Sigmoid colon (tissue), 7 donors: ENCODE results near the gene MLN. TPM values are rescaled to one million over a fixed set of nuclear protein-coding genes. Genes with fewer than 3 reads are reported as not detected.

ENCODE experiments used
- DNase-seq: peaks from one replicate; pipeline ENCODE4 v3.0.0-alpha.2; 2019
- H3K27ac ChIP-seq, 4 donors: fragments of 200-600 bp; sonication (generic); one replicate each; pipeline ENCODE4 v1.5.1; 2016 to 2019; ENCODE audit warnings: mild to moderate bottlenecking in 1 of 4
- H3K27me3 ChIP-seq, 3 donors: fragments of 200-600 bp; sonication (generic); one replicate each; pipeline ENCODE4 v1.5.1; 2019; ENCODE audit warnings: mild to moderate bottlenecking in 1 of 3
- H3K36me3 ChIP-seq, 4 donors: fragments of 200-600 bp; sonication (generic); one replicate each; pipeline ENCODE4 v1.5.1; 2016 to 2019
- H3K4me1 ChIP-seq, 4 donors: fragments of 200-600 bp; sonication (generic); one replicate each; pipeline ENCODE4 v1.5.1; 2017 to 2019
- H3K4me3 ChIP-seq, 4 donors: fragments of 200-600 bp; sonication (generic); one replicate each; pipeline ENCODE4 v1.5.1; 2017 to 2019; ENCODE audit warnings: mild to moderate bottlenecking in 2 of 4, moderate library complexity in 1 of 4
- H3K9me3 ChIP-seq, 4 donors: fragments of 200-600 bp in 3 of 4; sonication (generic) in 3 of 4; one replicate each; pipeline versions ENCODE4 v1.5.1 to v1.6.1; 2013 to 2019
- EP300 ChIP-seq, 4 donors: sonication (generic); formaldehyde crosslinking; IDR thresholded peaks; one replicate each; pipeline ENCODE4 v1.6.1; 2017; ENCODE audit warnings: antibody characterized with exemption in 4 of 4
- POLR2A ChIP-seq, 2 donors: fragments of 450-650 bp; IDR thresholded peaks; one replicate each; pipeline ENCODE4 v1.6.1; 2016; ENCODE audit warnings: antibody characterized with exemption in 2 of 2, mild to moderate bottlenecking in 2 of 2, moderate library complexity in 2 of 2
- POLR2AphosphoS5 ChIP-seq, 4 donors: sonication (generic); formaldehyde crosslinking; IDR thresholded peaks; one replicate each; pipeline ENCODE4 v1.6.1; 2017; ENCODE audit warnings: antibody characterized with exemption in 4 of 4
- WGBS, 2 donors: extraction: QIAGEN DNeasy Blood & Tissue Kit; methylation state at CpG; one replicate each; pipeline ENCODE4 v1.1.7; 2013; 5-methylcytosine and 5-hydroxymethylcytosine counted together
- intact Hi-C: fragments of 100-400 bp; cut with DNase I; formaldehyde crosslinking; loops from one replicate; pipeline ENCODE4 v1.15.1; 2023
- polyA plus RNA-seq, 3 donors: library from polyadenylated mRNA; stranded (reverse); fragments of 200-250 nt; gene quantifications; one replicate each; pipeline ENCODE4 v1.2.3, GENCODE V29; 2013
- total RNA-seq, 4 donors: library from RNA; depleted of rRNA; stranded (reverse); fragments of >200 nt; gene quantifications; one replicate each; pipeline ENCODE4 v1.1.0, GENCODE V29; 2016
- TF ChIP-seq, protein P1 (sequence below), 4 experiments: fragments of 450-650 bp in 3 of 4; fragments of 200-600 bp in 1 of 4; IDR thresholded peaks; one replicate each; pipeline ENCODE4 v1.5.1; 2016 to 2019; ENCODE audit warnings: antibody characterized with exemption in 4 of 4, mild to moderate bottlenecking in 3 of 4, moderate library complexity in 2 of 4
- donor health status: healthy with polysubstance abuse.
- donor health status: Bipolar disorder and iron deficiency.
- donor health status: healthy.

Gene MLN
- total and polyA plus RNA-seq, 7 donors = 0.48 TPM; not detected in 6

DNA sequence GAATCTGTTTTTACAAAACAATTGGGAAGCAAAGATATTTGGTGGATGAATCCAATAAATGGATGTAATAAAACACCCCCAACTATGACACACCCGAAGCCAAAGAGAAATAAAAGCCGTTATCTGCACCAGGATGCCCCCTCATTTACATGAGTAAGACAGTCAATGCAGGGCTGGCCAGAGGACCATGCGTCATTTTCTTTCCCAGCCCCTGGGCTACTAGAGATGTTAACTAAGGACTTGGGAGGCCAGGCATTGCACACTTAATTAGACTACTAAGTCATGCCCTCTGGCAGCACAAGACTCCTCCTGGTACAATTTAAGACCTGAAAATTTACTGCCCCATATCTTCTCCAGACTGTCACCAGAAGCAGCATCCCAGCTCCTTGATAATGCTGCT lies 18.0 kb downstream of the MLN start:
- Histone ChIP-seq H3K4me1 (peaks cover 0 to 57% (median 43%) of the 10 kb centered on the region in 4 donors), H3K4me3 (no peak overlapping the region), H3K27me3 (no peaks in the 10 kb centered on the region), H3K36me3 (peaks cover 21 to 45% (median 33%) of the 10 kb centered on the region in 4 donors), H3K9me3 (no peaks in the 10 kb centered on the region), H3K27ac (peak overlapping the region in 3 of 4 donors; percentile 94 to 99 (median 99))
- TF ChIP-seq, protein P1, sequence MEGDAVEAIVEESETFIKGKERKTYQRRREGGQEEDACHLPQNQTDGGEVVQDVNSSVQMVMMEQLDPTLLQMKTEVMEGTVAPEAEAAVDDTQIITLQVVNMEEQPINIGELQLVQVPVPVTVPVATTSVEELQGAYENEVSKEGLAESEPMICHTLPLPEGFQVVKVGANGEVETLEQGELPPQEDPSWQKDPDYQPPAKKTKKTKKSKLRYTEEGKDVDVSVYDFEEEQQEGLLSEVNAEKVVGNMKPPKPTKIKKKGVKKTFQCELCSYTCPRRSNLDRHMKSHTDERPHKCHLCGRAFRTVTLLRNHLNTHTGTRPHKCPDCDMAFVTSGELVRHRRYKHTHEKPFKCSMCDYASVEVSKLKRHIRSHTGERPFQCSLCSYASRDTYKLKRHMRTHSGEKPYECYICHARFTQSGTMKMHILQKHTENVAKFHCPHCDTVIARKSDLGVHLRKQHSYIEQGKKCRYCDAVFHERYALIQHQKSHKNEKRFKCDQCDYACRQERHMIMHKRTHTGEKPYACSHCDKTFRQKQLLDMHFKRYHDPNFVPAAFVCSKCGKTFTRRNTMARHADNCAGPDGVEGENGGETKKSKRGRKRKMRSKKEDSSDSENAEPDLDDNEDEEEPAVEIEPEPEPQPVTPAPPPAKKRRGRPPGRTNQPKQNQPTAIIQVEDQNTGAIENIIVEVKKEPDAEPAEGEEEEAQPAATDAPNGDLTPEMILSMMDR (IDR thresholded peaks at IDR 0.05) = no peak
- no peak for TF ChIP-seq EP300 (IDR thresholded peaks at IDR 0.05)
- TF ChIP-seq POLR2AphosphoS5 (IDR thresholded peaks at IDR 0.05) = no peak
- no peak for TF ChIP-seq POLR2A (IDR thresholded peaks at IDR 0.05)
- DNase-seq = no peak
- intact Hi-C loops = loop anchor here (5.0 kb wide), 4 partner anchors 42 to 213 kb away; no protein-coding TSS in a partner anchor
- 58 to 64% methylated on average over 3 of the region's 3 CpGs for WGBS, 2 donors

DNA sequence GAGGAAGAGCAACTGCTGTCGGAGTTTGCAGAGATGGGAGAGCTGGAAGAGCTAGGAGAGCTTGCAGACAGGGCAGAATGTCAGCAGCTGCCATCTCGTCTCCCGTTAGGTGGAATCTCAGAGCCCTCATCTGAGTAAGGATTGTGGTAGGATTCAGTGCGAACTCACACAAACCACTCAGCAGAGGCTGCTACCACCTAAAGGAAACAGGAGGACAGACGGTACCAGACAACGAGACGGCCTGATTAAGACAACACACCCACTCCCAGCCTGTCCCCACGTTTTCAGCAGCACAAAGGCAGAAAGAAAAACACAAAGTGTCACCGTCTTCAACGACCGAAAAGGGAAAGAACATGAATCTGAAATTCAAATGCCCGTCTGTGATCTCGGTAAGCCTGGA lies 19.0 kb downstream of the MLN start:
- no peak overlapping the region for H3K4me3 ChIP-seq
- H3K36me3 ChIP-seq = peaks cover 30 to 55% (median 43%) of the 10 kb centered on the region in 4 donors
- intact Hi-C loops = loop anchor here (5.0 kb wide), 4 partner anchors 43 to 212 kb away; no protein-coding TSS in a partner anchor
- no peaks in the 10 kb centered on the region for H3K9me3 ChIP-seq
- peaks cover 0 to 59% (median 43%) of the 10 kb centered on the region in 4 donors for H3K4me1 ChIP-seq
- no peaks in the 10 kb centered on the region for H3K27me3 ChIP-seq
- TF ChIP-seq EP300 (IDR thresholded peaks at IDR 0.05) (no peak), POLR2AphosphoS5 (IDR thresholded peaks at IDR 0.05) (no peak), POLR2A (IDR thresholded peaks at IDR 0.05) (no peak)
- TF ChIP-seq, protein P1 (IDR thresholded peaks at IDR 0.05) = no peak
- WGBS, 2 donors = 89 to 91% methylated on average over 13 of the region's 13 CpGs
- peak overlapping the region in 1 of 4 donors; percentile 94 for H3K27ac ChIP-seq
- DNase-seq = no peak

DNA sequence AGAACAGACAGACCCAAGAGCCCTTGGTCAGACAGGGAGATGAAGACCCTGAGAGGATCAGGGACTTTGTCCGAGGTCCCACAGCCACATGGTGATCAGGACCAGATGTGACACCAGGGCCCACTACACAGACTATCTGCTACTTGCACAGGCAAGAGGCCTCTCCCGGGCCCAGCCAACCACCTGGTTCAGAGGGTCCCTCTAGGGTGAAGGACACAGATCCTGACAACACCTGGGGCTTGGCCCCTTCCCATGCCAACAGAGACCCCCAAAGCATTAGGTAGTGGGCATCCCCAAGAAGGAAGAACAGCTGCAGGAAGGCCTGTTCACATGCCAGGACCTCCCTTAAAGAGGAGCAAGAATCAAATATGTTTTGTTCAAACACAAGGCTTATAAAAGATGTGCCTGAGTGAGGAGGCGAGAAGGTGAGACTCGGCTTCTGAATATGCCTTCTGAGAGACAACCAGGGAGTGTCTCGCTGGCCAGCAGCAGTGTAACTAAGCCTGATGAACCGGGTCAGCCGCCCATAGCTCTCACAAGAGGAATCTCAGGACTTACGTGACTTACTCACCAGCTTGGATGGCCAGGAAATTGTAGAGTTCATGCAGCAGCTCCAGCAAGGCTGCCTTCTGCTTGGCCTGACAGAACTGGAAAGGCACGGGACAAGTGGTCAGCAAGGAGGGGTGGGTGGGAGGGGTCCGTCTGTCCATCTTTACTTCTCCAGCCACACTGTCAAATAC lies 19.9 kb downstream of the MLN start:
- intact Hi-C loops = no loop called here
- H3K27me3 ChIP-seq = no peaks in the 10 kb centered on the region
- DNase-seq = no peak
- peaks cover 38 to 64% (median 52%) of the 10 kb centered on the region in 4 donors for H3K36me3 ChIP-seq
- 94 to 96% methylated on average over 10 of the region's 10 CpGs for WGBS, 2 donors
- no peak overlapping the region for H3K27ac ChIP-seq
- H3K4me1 ChIP-seq = peaks cover 0 to 55% (median 40%) of the 10 kb centered on the region in 4 donors
- H3K4me3 ChIP-seq = no peak overlapping the region
- TF ChIP-seq POLR2A (IDR thresholded peaks at IDR 0.05) = no peak
- TF ChIP-seq, protein P1 (IDR thresholded peaks at IDR 0.05) = no peak
- no peaks in the 10 kb centered on the region for H3K9me3 ChIP-seq

DNA sequence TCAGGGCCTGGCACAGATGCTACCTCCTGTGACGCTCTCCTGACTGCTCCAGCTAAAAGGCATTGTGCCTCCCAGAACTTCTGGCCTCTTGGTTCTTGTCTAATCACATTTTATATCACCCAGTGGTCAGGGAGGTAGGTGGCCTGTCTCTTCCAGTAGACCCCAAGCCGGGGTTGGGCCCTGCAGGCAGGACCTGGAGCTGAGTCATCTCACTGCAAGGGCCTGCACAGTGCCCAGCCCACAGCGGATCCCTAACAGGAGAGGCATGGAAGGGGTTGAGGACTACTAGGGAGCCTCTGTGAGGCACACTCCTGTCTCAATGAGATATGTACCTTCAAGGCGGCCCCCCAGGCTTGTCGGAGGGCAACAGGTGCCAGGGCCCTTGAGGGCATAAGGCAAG lies 21.2 kb downstream of the MLN start:
- Histone ChIP-seq H3K4me3 (no peak overlapping the region), H3K4me1 (peaks cover 0 to 50% (median 36%) of the 10 kb centered on the region in 4 donors), H3K27me3 (no peaks in the 10 kb centered on the region), H3K36me3 (peaks cover 51 to 78% (median 66%) of the 10 kb centered on the region in 4 donors), H3K9me3 (no peaks in the 10 kb centered on the region), H3K27ac (no peak overlapping the region)
- 97% methylated on average over 5 of the region's 5 CpGs for WGBS, 2 donors
- no peak for TF ChIP-seq POLR2AphosphoS5 (IDR thresholded peaks at IDR 0.05)
- TF ChIP-seq, protein P1 (IDR thresholded peaks at IDR 0.05) = no peak
- TF ChIP-seq POLR2A (IDR thresholded peaks at IDR 0.05) = no peak
- TF ChIP-seq EP300 (IDR thresholded peaks at IDR 0.05) = no peak
- no peak for DNase-seq
- intact Hi-C loops = no loop called here
